Measurements from ENCODE around the gene RAB17.
A peak's percentile ranks its signal among the peaks of the same experiment; 100 is the strongest.

The RAB17 gene

DNA sequence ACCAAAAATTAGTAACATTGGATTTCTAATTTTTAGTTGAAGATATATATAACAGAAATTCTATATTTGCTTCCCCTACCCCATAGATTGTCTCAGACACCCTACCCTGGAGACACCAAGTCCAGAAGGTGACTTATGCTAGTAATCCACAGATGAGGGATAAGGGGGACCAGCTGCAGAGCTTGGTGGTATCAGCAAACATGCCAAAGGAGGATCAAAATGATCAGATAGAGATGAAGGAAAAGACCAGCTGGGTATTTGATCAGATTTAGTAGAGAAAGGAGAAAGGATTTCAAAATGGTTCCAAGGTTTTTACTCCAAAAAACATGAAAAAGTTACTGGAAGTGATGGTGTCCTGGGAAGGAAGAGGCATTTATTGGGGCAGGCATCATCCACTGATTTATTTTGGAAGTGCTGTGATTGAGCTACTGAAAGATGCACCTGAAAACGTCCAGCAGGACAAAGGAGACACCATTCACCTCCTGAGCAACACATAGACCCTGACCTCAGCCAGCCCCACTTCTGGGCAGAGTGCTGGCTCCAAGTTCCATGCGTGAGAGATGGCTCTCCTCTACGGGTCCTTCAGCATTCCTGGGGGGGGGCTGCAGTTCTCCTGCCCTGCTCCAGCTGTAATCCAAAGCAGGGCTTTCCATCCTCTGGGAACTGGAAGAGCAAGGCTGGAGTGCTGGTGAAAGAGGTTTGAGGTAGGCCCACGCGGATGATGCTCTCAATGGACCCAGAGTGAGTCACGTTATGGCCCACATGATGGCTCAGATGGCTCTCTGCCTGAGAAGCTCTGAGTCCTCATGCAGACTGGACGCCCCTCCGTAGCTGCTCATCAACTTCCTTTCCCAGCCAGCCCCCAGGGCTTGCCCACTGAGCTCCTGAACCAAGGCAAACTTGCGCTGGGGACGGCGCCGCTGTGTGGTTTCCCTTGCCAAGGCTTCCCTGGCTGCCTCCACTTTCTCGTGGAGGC is 33.2 kb upstream of the RAB17 start:
- TF ChIP-seq, protein P1, sequence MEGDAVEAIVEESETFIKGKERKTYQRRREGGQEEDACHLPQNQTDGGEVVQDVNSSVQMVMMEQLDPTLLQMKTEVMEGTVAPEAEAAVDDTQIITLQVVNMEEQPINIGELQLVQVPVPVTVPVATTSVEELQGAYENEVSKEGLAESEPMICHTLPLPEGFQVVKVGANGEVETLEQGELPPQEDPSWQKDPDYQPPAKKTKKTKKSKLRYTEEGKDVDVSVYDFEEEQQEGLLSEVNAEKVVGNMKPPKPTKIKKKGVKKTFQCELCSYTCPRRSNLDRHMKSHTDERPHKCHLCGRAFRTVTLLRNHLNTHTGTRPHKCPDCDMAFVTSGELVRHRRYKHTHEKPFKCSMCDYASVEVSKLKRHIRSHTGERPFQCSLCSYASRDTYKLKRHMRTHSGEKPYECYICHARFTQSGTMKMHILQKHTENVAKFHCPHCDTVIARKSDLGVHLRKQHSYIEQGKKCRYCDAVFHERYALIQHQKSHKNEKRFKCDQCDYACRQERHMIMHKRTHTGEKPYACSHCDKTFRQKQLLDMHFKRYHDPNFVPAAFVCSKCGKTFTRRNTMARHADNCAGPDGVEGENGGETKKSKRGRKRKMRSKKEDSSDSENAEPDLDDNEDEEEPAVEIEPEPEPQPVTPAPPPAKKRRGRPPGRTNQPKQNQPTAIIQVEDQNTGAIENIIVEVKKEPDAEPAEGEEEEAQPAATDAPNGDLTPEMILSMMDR (IDR thresholded peaks at IDR 0.05; ENCODE audit: low read depth, low read length, missing control alignments), result no peak
- DNase-seq (ENCODE audit: extremely low read depth, low read depth), result no peak
- H3K4me3 ChIP-seq (replicated peaks; ENCODE audit: low read depth, low read length), result no peak overlapping the region

DNA sequence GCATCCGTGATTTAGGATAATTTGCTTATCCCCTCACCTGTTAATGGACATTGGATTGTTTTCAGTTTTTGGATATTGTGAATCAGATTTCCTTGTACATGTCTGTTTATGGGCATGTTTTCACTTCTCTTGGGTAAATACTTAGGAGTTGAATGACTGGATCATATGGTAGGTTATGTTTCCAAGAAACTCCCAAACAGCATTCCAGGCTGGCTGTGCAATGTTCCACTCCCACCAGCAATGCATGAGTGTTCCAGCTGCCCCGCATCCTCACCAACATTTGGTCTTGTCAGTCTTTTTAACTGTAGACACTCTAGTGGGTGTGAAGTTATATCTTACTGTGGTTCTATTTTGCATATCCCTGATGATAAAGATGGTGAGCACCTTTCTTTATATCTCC is 27.9 kb upstream of the RAB17 start:
- TF ChIP-seq, protein P1 (IDR thresholded peaks at IDR 0.05; ENCODE audit: low read depth, low read length, missing control alignments), result no peak
- no peak for DNase-seq (ENCODE audit: extremely low read depth, low read depth)
- H3K4me3 ChIP-seq (replicated peaks; ENCODE audit: low read depth, low read length), result no peak overlapping the region

DNA sequence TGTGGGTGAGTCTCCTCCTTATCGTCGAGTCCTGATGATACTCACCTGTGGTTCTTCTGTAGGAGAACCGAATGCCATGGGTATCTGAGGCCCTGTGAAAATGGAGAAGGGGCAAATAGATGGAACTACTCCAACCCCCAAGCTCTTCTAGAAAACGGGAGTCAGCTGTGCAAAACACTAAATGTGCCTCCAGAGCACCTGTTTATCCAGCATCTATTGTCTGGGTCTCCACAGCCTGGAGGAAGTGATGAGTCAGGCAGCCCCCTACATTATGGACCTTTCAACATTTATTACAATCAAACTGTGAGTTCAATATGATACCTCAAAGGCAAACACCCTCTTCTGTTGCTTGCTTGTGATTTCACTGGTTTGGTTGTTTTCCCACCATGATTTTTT is 27.1 kb upstream of the RAB17 start:
- no peak overlapping the region for H3K4me3 ChIP-seq (replicated peaks; ENCODE audit: low read depth, low read length)
- no peak for DNase-seq (ENCODE audit: extremely low read depth, low read depth)
- TF ChIP-seq, protein P1 (IDR thresholded peaks at IDR 0.05; ENCODE audit: low read depth, low read length, missing control alignments), result no peak

DNA sequence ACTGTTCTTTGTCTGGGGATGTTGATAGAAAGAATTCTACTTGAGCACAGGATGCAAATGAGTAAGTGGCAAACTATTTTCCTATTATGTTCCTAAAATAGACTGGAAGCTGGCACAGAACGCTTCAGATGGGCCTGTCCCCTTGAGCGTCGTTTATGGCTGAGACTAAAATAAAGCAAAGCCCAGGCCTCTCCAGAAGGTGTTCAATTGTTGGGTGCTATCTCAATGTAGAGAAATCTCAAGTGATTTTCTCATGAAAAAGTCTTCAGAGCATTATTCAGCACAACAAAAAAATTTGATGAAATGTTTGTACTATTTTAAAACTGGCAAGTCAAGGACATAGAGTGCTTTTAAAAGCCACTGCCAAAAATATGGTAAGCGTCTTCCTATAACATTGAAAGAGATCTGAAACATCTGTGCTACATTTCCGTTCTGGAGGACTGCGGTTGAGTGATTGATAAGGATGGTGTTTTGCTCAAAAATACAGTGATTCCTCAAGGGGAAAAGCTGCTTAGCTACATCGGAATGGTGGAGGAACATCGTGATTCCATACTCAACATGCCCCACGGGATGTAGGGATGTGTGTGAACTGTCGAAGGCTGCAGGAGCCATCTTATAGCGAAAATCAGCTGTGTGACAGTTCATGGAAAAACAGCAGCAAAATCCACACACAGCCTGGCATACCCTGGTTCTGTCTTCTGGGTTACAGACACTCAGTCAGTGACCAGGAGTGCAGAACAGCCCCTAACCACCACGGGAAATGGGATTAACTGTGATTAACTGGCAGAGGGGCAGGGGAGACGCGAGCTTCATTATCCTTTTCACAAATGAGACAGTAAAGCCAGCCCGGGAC is 26.4 kb upstream of the RAB17 start:
- no peak overlapping the region for H3K4me3 ChIP-seq (replicated peaks; ENCODE audit: low read depth, low read length)
- peak; percentile 69 for DNase-seq (ENCODE audit: extremely low read depth, low read depth)
- TF ChIP-seq, protein P1 (IDR thresholded peaks at IDR 0.05; ENCODE audit: low read depth, low read length, missing control alignments), result no peak

DNA sequence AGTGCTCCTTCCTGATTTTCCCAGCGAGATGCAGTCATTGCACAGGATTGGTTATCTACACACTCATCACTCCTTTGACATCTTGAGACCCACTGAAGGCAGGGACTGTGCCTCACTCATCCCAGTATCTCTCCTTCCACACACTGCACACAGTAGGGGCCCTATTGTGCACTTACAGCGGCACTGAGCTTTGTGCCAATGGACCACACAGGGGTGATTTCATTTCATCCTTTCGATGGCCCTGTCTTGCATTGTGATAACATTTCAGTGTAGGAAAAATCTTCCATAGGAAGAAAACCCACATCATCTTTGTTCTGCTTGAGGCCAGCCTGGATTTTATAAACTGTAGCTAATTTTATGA is 25.8 kb upstream of the RAB17 start:
- no peak overlapping the region for H3K4me3 ChIP-seq (replicated peaks; ENCODE audit: low read depth, low read length)
- DNase-seq (ENCODE audit: extremely low read depth, low read depth), result no peak
- TF ChIP-seq, protein P1 (IDR thresholded peaks at IDR 0.05; ENCODE audit: low read depth, low read length, missing control alignments), result no peak

DNA sequence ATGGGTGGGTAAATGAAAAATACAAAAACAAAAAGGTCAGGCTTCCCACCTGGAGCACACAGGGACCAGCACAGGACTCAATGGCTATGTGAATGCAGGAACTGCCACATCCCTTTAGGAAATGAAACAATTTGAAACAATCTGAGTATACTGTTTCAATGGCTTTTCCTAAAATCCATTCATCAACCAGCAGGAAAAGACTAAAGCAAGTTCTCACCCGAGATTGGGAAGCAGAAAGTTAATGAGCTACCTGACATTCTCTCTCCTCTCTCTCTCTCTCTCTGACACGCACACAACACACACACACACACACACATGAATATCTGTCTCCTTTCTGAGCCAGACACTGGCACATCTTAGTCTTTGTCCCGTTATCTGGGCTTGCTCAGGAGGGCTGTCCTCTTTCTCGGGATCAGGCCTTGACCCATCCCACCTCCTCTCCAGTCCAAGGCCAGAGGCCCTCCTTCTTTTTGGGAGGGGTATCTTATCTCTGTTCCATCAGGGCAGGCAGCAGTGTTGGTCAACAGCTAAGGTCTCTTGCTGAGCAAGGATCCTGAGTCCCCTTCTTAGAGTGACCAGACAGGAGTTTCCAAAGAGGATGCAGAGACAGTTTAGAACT is 25.2 kb upstream of the RAB17 start:
- H3K4me3 ChIP-seq (replicated peaks; ENCODE audit: low read depth, low read length), result no peak overlapping the region
- no peak for DNase-seq (ENCODE audit: extremely low read depth, low read depth)
- TF ChIP-seq, protein P1 (IDR thresholded peaks at IDR 0.05; ENCODE audit: low read depth, low read length, missing control alignments), result no peak
